H9 (cell line): ENCODE measurements around the gene F5. TPM values are rescaled to one million over a fixed set of nuclear protein-coding genes. Genes with fewer than 3 reads are reported as not detected.

Source experiments
- DNase-seq: peaks from one replicate; pipeline ENCODE4 v3.0.0-alpha.2; 2017
- H2AFZ ChIP-seq: one replicate; pipeline ENCODE4 v1.6.1; 2013; ENCODE audit warnings: mild to moderate bottlenecking, low read length, control low read depth, moderate library complexity
- H2AK5ac ChIP-seq: 2 replicates; pipeline ENCODE4 v1.6.1; 2013; ENCODE audit warnings: low read length, control low read depth, mixed read lengths; ENCODE audit not compliant: insufficient read length
- H2BK120ac ChIP-seq: one replicate; pipeline ENCODE4 v1.6.1; 2013; ENCODE audit warnings: low read depth, mild to moderate bottlenecking, low read length, control low read depth, inconsistent platforms; ENCODE audit not compliant: poor library complexity, severe bottlenecking
- H2BK12ac ChIP-seq: 2 replicates; pipeline ENCODE4 v1.6.1; 2013; ENCODE audit warnings: low read length, control low read depth, mixed read lengths, low read depth; ENCODE audit not compliant: insufficient read length
- H2BK15ac ChIP-seq: 2 replicates; pipeline ENCODE4 v1.6.1; 2013; ENCODE audit warnings: low read depth, low read length, control low read depth
- H2BK20ac ChIP-seq: one replicate; pipeline ENCODE4 v1.6.1; 2013; ENCODE audit warnings: low read depth, mild to moderate bottlenecking, low read length, control low read depth, inconsistent platforms; ENCODE audit not compliant: poor library complexity, severe bottlenecking
- H2BK5ac ChIP-seq: 2 replicates; pipeline ENCODE4 v1.6.1; 2013; ENCODE audit warnings: low read length, control low read depth, mixed read lengths; ENCODE audit not compliant: insufficient read length
- H3K14ac ChIP-seq: 2 replicates; pipeline ENCODE4 v1.6.1; 2013; ENCODE audit warnings: low read length, control low read depth; ENCODE audit not compliant: insufficient read depth
- H3K18ac ChIP-seq: 2 replicates; pipeline ENCODE4 v1.6.1; 2013; ENCODE audit warnings: low read depth, mild to moderate bottlenecking, mixed read lengths, low read length, control low read depth; ENCODE audit not compliant: insufficient read length
- H3K23ac ChIP-seq: 2 replicates; pipeline ENCODE4 v1.6.1; 2013; ENCODE audit warnings: low read length, control low read depth, mixed read lengths, low read depth; ENCODE audit not compliant: insufficient read length
- H3K23me2 ChIP-seq: 2 replicates; pipeline ENCODE4 v1.6.1; 2013; ENCODE audit warnings: low read depth, mild to moderate bottlenecking, mixed read lengths, low read length, control low read depth; ENCODE audit not compliant: insufficient read length, poor library complexity, severe bottlenecking
- H3K27ac ChIP-seq: 2 replicates; pipeline ENCODE4 v1.5.1; 2013; ENCODE audit warnings: low read length, control low read depth, mixed read lengths, low read depth; ENCODE audit not compliant: insufficient read length
- H3K27me3 ChIP-seq: 2 replicates; pipeline ENCODE4 v1.6.1; 2013; ENCODE audit warnings: low read length, control low read depth, inconsistent platforms; ENCODE audit not compliant: insufficient read depth
- H3K4ac ChIP-seq: 2 replicates; pipeline ENCODE4 v1.6.1; 2013; ENCODE audit warnings: low read depth, mild to moderate bottlenecking, control low read depth, inconsistent platforms, low read length, moderate library complexity
- H3K4me1 ChIP-seq: 2 replicates; pipeline ENCODE4 v1.6.1; 2013; ENCODE audit warnings: low read length, control low read depth, inconsistent platforms; ENCODE audit not compliant: insufficient read depth
- H3K4me2 ChIP-seq: 2 replicates; pipeline ENCODE4 v1.6.1; 2013; ENCODE audit warnings: low read length, control low read depth, mixed read lengths; ENCODE audit not compliant: insufficient read length, insufficient read depth
- H3K56ac ChIP-seq: 2 replicates; pipeline ENCODE4 v1.6.1; 2013; ENCODE audit warnings: low read depth, mild to moderate bottlenecking, mixed read lengths, low read length, control low read depth; ENCODE audit not compliant: insufficient read length
- H3K79me1 ChIP-seq: 2 replicates; pipeline ENCODE4 v1.6.1; 2013; ENCODE audit warnings: low read depth, mild to moderate bottlenecking, moderate library complexity, low read length, control low read depth, inconsistent platforms; ENCODE audit not compliant: insufficient read depth, poor library complexity, severe bottlenecking
- H3K79me2 ChIP-seq: 2 replicates; pipeline ENCODE4 v1.6.1; 2013; ENCODE audit warnings: low read length, control low read depth, inconsistent platforms; ENCODE audit not compliant: insufficient read depth
- H3K9ac ChIP-seq: 2 replicates; pipeline ENCODE4 v1.6.1; 2013; ENCODE audit warnings: low read length, control low read depth, mixed read lengths; ENCODE audit not compliant: insufficient read length; ENCODE audit errors: extremely low read depth
- H3K9me3 ChIP-seq: one replicate; pipeline ENCODE4 v1.6.1; 2013; ENCODE audit warnings: low read depth, low read length, inconsistent platforms; ENCODE audit not compliant: control insufficient read depth
- H3T11ph ChIP-seq: one replicate; pipeline ENCODE4 v1.6.1; 2013; ENCODE audit warnings: mild to moderate bottlenecking, low read length, control low read depth, inconsistent platforms
- H4K20me1 ChIP-seq: one replicate; pipeline ENCODE4 v1.6.1; 2013; ENCODE audit not compliant: control insufficient read depth, insufficient read length, insufficient read depth
- H4K5ac ChIP-seq: 2 replicates; pipeline ENCODE4 v1.6.1; 2013; ENCODE audit warnings: low read depth, mild to moderate bottlenecking, mixed read lengths, low read length, control low read depth; ENCODE audit not compliant: insufficient read length
- H4K8ac ChIP-seq: replicated peaks from 2 replicates; pipeline ENCODE4 v1.6.1; 2013; ENCODE audit warnings: low read length, control low read depth, mixed read lengths, low read depth; ENCODE audit not compliant: insufficient read length
- H4K91ac ChIP-seq: 2 replicates; pipeline ENCODE4 v1.6.1; 2013; ENCODE audit warnings: low read depth, mild to moderate bottlenecking, moderate library complexity, mixed read lengths, low read length, control low read depth; ENCODE audit not compliant: insufficient read length
- H3K27ac Mint-ChIP-seq, 3 experiments: 2 replicates in 2 of 3; 3 replicates in 1 of 3; pipeline ENCODE4 v1.8.0; 2020 to 2021; ENCODE audit warnings: mixed read lengths in 3 of 3, mild to moderate bottlenecking in 1 of 3, moderate library complexity in 1 of 3
- H3K27me3 Mint-ChIP-seq: 2 replicates; pipeline ENCODE4 v1.8.0; 2021; ENCODE audit warnings: low read depth, mild to moderate bottlenecking, moderate library complexity, mixed read lengths
- H3K36me3 Mint-ChIP-seq, 3 experiments: 2 replicates in 2 of 3; 3 replicates in 1 of 3; pipeline ENCODE4 v1.8.0; 2020 to 2021; ENCODE audit warnings: low read depth in 3 of 3, mixed read lengths in 3 of 3; ENCODE audit not compliant: insufficient read depth in 1 of 3
- H3K4me1 Mint-ChIP-seq, 2 experiments: 2 replicates each; pipeline ENCODE4 v1.8.0; 2020; ENCODE audit warnings: mixed read lengths in 2 of 2
- H3K4me3 Mint-ChIP-seq, 2 experiments: 2 replicates in 1 of 2; 3 replicates in 1 of 2; pipeline ENCODE4 v1.8.0; 2020 to 2021; ENCODE audit warnings: mild to moderate bottlenecking in 2 of 2, mixed read lengths in 2 of 2, moderate library complexity in 1 of 2
- H3K9me3 Mint-ChIP-seq, 2 experiments: 2 replicates in 1 of 2; 3 replicates in 1 of 2; pipeline ENCODE4 v1.8.0; 2020; ENCODE audit warnings: mild to moderate bottlenecking in 2 of 2, mixed read lengths in 2 of 2, moderate library complexity in 1 of 2
- WGBS: extraction: QIAGEN DNeasy Blood & Tissue Kit; methylation state at CpG from one replicate; pipeline ENCODE4 v1.1.7; 2013; ENCODE audit warnings: missing lambda C conversion rate, low lambda C conversion rate, mixed read lengths; ENCODE audit not compliant: insufficient read length; ENCODE audit errors: extremely low coverage; 5-methylcytosine and 5-hydroxymethylcytosine counted together
- total RNA-seq: library from RNA; stranded (reverse); gene quantifications from 2 replicates; pipeline ENCODE4 v1.2.1, GENCODE V29; 2021
- TF ChIP-seq, protein P1 (sequence below): fragments of 200-600 bp; sonication (generic); conservative IDR thresholded peaks from 3 replicates; pipeline ENCODE4 v1.8.0; 2021; ENCODE audit warnings: antibody characterized with exemption, mild to moderate bottlenecking

F5 gene
- total RNA-seq, 1 experiment from 2014 or later = 0.04 TPM

DNA sequence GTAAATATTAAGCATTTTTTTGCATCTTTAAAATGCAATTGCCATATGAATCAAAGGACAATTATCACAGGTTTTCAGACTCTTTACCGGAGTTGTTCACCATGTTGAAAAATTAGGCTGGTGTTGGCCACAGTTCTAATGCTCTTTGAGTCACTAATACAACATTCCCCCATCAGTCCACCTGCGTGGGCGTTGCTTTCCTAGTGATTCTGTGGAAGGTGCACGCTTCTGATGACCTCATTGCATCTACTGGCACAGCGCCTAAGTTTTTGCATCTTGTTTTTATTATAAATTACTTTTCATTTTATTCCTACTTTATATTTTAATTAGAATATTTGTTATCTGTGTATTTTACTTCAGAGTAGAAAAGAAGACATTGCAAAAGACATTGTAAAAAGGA, 4.7 kb upstream of the F5 start:
- WGBS = no CpG with 5 or more reads among the region's 5 CpGs
- H3K9me3 ChIP-seq = no peaks in the 10 kb centered on the region
- H3K4ac ChIP-seq = no peak overlapping the region
- no peak overlapping the region for H3K27ac Mint-ChIP-seq
- no peak overlapping the region for H4K8ac ChIP-seq
- no peak overlapping the region for H3K23ac ChIP-seq
- no peak overlapping the region for H4K91ac ChIP-seq
- no peaks in the 10 kb centered on the region; the same call in 1 of the 2 replicates for H3K27me3 ChIP-seq
- H3K27me3 Mint-ChIP-seq = peaks cover 14% of the 10 kb centered on the region
- H3K79me1 ChIP-seq = no peaks in the 10 kb centered on the region
- H3T11ph ChIP-seq = no peak overlapping the region
- H3K56ac ChIP-seq = no peak overlapping the region
- no peak overlapping the region for H2BK120ac ChIP-seq
- no peak overlapping the region for H2AK5ac ChIP-seq
- no peak overlapping the region for H2BK12ac ChIP-seq
- H4K20me1 ChIP-seq = no peaks in the 10 kb centered on the region
- no peak for DNase-seq
- no peak overlapping the region for H2BK20ac ChIP-seq
- H3K18ac ChIP-seq = no peak overlapping the region
- no peaks in the 10 kb centered on the region for H3K9me3 Mint-ChIP-seq
- H3K9ac ChIP-seq = no peak overlapping the region
- no peak overlapping the region for H2BK5ac ChIP-seq
- TF ChIP-seq, protein P1, sequence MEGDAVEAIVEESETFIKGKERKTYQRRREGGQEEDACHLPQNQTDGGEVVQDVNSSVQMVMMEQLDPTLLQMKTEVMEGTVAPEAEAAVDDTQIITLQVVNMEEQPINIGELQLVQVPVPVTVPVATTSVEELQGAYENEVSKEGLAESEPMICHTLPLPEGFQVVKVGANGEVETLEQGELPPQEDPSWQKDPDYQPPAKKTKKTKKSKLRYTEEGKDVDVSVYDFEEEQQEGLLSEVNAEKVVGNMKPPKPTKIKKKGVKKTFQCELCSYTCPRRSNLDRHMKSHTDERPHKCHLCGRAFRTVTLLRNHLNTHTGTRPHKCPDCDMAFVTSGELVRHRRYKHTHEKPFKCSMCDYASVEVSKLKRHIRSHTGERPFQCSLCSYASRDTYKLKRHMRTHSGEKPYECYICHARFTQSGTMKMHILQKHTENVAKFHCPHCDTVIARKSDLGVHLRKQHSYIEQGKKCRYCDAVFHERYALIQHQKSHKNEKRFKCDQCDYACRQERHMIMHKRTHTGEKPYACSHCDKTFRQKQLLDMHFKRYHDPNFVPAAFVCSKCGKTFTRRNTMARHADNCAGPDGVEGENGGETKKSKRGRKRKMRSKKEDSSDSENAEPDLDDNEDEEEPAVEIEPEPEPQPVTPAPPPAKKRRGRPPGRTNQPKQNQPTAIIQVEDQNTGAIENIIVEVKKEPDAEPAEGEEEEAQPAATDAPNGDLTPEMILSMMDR = no peak
- no peak overlapping the region for H3K27ac ChIP-seq
- H2BK15ac ChIP-seq = no peak overlapping the region
- no peak overlapping the region for H3K14ac ChIP-seq
- H3K4me1 Mint-ChIP-seq = peaks cover 7% of the 10 kb centered on the region in 2 experiments; a peak in 2 of 4 replicates
- no peaks in the 10 kb centered on the region for H3K36me3 Mint-ChIP-seq
- H3K4me2 ChIP-seq = no peak overlapping the region
- H3K79me2 ChIP-seq = no peaks in the 10 kb centered on the region
- H3K4me1 ChIP-seq = no peaks in the 10 kb centered on the region
- H2AFZ ChIP-seq = no peak overlapping the region
- H3K23me2 ChIP-seq = no peaks in the 10 kb centered on the region
- H3K4me3 Mint-ChIP-seq = no peak overlapping the region
- no peak overlapping the region for H4K5ac ChIP-seq
